GM18951 (cell line): Measurements from ENCODE around the gene BRI3.

Source experiments
- POLR2A ChIP-seq: IDR thresholded peaks from 4 replicates; pipeline ENCODE4 v1.6.1; 2011; ENCODE audit warnings: mild to moderate bottlenecking; ENCODE audit not compliant: insufficient read length, insufficient read depth; ENCODE audit errors: extremely low read depth
- in situ Hi-C: fragments of 300-500 bp; cut with MboI; formaldehyde crosslinking; loops from one replicate; pipeline ENCODE4 v1.12.0; 2022; ENCODE audit warnings: low sequenced_read_pairs, mixed read lengths, inconsistent platforms; ENCODE audit not compliant: unreplicated experiment

Gene BRI3

DNA sequence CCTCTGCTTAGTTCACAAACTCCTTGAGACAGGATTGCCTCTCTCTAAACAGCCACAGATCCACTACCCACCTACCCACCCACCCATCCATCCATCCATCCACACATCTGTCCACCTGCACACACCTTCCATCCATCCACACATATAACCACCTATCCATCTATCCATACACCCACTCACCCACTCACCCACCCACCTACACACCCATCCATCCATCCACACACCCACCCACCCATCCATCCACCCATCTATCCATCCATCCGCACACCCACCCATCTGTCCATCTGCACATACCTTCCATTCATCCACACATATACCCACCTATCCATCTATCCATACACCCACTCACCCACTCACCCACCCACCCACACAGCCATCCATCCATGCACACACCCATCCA, 39.1 kb upstream of the BRI3 start:
- in situ Hi-C loops, result no loop called here
- TF ChIP-seq POLR2A, result no peak

DNA sequence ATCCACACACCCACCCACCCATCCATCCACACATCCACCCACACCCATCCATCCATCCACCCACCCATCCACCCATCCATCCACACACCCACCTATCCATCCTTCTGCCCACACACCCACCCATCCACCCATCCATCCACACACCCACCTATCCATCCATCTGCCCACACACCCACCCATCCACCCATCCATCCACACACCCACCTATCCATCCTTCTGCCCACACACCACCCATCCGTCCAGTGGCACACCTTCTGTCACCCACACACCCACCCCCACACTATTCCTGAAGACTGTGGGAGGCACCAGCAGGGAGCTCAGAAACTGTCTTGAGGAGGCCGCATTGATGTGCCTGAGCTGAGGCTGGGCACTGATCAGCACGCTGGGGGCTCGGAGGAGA, 38.6 kb upstream of the BRI3 start:
- in situ Hi-C loops, result no loop called here

DNA sequence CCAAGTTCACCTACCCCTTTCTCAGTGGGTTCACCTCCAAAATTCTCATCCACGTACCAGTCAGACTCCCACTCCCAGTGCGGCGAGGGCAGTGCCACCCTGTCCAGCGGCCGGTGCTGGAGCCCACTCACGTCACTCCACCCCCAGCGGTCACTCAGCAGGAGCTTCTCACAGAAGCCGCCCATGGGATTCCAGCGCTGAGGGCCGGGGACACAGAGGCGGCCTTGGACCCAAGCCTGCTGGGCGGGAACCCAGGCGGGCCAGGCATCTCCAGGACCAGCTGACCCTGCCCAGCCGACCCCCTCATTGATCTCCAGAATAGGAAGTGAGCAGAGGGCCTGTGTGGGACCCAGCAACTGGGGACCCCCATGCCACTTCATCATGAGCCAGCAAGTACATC, 36.6 kb upstream of the BRI3 start:
- in situ Hi-C loops, result no loop called here
- no peak for TF ChIP-seq POLR2A

More for the DNA sequence above, 38.6 kb upstream of the BRI3 start:
- no peak for TF ChIP-seq POLR2A

DNA sequence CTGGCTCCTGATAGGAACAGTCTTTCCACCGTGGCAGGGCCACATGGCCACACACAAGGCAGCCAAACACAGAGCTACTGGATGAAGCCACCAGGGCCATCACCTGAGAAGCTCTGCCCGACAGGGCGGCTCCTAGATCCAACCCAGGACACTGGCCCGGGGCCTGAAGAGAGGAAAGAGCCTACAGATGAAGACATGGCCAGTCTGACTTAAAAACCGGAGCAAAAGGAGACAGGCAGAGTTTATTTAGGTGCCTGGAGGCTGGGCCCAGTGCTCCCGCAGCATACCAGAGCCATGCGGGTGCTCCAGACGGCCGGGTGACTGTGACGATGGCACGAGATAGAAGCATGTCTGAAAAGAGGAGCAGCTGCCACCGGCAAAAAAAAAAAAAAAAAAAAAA, 33.3 kb upstream of the BRI3 start:
- in situ Hi-C loops, result no loop called here

DNA sequence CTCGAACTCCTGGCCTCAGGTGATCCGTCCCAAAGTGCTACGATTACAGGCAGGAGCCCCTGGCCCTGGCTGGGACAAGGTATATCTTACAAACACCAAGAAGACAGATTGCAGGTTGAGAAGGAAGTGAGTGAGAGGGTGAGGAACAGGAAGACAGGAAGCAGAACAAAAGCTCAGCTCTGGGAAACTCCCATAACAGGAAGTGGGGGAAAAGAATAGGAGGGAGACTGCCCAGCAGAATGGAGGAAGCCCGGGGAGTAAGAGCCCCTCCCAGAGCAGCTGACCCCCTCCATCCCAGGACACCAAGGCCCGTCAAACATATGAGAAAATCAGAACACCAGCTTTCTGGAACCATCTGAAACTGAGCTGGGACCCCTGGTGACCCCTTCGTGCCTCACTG, 32.4 kb upstream of the BRI3 start:
- in situ Hi-C loops, result no loop called here
- TF ChIP-seq POLR2A, result no peak

More for the DNA sequence above, 33.3 kb upstream of the BRI3 start:
- no peak for TF ChIP-seq POLR2A

DNA sequence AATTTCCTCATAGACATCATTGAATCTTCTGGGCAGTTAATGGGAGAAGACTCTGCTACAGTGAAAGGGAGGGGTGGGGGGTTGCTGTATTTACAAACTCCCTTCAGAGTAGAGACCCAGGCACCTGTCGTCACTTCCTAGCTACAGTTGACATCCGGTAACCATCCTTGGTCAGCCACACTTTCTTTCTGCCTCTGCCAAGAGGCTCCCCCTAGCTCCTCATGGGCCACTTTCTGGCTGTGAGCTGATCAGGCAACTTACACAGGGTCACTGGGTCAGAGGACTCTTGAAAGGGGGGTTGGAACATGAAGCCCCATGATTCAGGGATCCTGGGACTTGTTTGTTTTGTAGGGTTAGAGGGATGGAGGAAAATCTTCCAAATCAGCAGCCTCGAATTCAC, 30.7 kb upstream of the BRI3 start:
- in situ Hi-C loops, result no loop called here
- TF ChIP-seq POLR2A, result no peak

DNA sequence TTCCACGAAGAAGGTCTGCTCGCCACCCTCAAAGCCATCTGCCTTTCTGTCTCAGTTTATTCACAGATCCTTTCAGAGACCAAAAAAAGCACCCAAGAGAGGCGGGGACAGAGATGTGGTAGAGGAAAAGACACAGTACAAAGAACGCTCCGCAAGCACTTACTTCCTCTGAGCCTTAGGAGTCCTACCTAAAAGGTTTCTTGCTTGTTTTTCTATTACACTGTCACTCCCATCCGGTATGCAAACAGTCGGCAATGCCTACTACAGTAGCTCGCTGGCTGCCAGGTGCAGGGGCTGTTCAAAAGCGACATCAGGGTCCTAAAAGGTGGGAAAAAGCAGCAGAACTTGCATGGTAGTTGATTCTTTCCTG, 30.3 kb upstream of the BRI3 start:
- TF ChIP-seq POLR2A, result no peak
- in situ Hi-C loops, result no loop called here

DNA sequence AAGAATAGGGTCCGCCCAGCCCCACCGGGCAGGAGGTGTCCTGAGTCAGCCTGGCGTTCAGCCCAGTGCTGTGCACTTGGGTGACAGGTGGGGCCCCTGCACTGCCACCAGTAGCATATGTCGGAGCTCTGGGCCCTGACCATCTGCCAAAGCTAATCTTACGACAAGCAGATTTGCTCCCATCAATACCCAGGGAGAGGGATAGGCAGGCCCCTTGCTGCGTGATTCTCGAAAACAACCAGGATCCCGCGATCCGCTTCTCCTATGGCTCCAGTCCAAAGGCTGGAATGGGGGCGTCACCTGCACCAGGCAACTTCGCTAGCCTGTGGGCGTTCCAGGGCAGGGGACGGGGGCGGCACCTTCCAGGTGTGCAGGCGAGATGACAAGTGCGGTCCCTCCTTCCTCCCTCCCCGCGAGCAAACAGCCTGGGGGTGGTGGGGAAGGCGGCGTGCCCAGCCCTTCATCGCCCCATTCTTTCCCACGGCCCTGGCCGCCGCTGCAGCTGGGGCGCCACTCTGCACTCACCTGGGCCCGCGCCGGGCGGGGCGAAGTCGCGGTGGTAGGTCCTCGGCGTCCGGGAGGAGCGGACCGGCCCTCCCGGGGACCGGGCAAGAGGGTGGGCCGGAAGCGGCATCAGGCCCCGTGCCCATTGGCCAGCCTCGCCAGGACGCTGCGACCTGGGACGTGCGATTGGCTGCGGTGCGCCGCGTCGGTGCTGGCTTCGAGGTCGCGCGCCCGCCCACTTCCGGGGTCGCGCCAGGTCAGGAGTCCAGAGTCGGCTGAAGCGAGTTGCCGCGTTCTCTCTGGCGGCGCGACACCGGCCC, 29.7 kb upstream of the BRI3 start, which contains the start of gene TECPR1:
Gene TECPR1 (minus strand): TSS at position 632 of the 824 bp plus-strand sequence. CDS start 6,086 bp downstream, outside the sequence.
- in situ Hi-C loops, result no loop called here
- TF ChIP-seq POLR2A, result peak; percentile 71

DNA sequence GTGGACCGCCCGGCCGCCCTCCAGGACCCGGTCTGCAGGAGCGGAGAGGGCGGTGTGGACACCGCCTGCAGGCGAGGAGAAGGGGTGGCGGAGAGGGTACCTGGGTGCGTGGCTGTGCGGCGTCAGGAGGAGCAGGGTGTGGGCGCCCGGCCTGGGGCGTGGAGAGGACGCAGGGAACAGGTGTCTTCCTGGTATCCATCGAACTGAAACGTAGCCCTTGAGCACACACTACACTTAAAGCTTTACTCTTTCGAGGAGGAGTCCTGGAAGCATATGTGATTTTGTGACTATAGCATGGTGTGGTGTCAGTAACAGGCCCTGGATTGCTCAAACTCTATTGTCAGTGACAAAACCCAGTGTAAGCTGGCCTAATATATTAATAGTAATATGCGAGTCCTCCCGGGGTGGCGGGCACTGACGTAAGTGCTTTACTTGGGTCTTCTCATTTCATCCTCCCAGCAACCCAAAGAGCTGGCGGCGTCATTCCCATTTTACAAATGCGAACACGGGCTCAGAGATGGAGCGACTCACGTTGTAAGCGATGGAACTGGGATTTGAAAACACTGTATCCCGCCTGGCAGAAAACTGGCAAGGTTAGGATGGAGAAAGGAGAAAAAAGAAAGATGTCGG, 28.9 kb upstream of the BRI3 start:
- in situ Hi-C loops, result no loop called here
- no peak for TF ChIP-seq POLR2A

DNA sequence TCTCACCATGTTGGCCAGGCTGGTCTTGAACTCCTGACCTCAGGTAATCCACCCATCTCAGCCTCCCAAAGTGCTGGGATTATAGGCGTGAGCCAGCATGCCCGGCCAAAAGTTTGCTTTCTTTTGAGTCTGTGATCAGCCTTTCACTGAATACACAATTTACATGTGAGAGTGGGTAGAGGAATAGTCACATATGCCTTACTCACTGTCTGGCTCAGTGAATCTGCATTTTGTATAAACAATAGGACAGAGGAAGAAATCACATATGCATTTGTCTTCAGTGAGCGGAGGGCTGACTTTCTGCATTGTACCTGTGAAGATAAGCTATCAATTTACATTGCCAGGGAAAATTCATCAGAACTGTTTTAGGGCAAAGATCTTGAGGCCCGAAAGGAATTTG, 27.0 kb upstream of the BRI3 start:
- TF ChIP-seq POLR2A, result no peak
- in situ Hi-C loops, result no loop called here

DNA sequence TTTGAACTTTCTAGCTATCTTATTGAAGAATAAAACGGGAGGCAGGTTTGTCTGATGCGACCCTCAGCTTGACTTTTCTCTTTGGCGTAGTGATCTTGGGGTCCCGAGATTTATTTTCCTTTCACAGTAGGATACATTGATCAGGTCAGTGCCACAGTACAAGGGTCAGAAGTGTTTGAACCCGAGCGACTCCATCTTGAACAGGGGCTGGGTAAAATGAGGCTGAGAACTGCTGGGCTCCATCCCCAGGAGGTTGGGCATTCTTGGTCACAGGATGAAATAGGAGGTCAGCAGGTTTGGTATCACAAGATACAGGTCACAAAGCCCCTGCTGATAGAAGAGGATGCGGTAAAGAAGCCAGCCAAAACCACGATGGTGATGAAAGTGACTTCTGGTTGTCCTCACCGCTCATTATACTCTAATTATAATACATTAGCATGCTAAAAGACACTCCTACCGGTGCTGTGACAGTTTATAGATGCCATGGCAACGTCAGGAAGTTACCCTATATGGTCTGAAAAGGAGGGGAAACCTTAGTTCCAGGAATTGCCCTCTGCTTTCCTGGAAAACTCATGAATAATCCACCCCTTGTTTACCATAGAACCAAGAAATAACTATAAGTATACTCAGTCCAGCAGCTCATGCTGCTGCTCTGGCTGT, 26.4 kb upstream of the BRI3 start:
- TF ChIP-seq POLR2A, result no peak
- in situ Hi-C loops, result no loop called here

DNA sequence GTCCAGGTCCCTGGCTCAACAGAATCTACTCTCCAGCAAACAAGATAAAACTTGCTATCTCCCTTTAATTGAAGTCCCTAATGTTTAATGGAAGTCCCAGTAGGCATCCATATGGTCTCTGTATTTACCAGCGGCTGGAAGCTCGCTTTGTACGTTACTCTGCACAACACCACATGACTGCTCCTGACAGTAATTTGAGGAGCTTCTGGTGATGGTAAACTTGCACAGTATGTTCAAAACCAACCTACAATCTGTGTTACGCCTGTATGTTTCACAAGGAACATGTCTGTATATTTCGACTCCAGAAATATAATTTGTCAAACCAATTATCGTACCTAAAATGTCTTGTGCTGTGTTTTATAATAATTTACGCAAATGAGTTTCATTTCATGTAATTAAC, 25.1 kb upstream of the BRI3 start:
- in situ Hi-C loops, result no loop called here
- TF ChIP-seq POLR2A, result no peak

DNA sequence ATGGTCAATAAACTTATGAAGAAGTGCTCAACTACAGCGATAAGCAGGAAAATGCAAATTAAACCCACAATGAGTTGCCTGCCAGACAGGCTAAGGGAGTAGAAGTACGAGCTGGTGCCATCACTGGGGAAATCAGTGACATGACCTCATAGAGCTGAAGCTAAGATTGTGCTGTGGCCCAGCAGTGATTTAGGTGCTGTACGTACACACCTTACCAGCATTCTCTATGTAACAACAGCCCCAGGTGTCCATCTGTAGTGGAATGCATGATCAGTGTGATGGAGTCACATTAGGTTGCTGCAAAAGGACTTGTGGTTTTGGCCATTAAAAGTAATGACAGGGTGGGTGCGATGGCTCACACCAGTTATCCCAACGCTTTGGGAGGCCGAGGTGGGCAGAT, 23.8 kb upstream of the BRI3 start:
- in situ Hi-C loops, result no loop called here
- TF ChIP-seq POLR2A, result no peak
